ENCODE data around the gene SLC2A11. TPM values are rescaled to one million over a fixed set of nuclear protein-coding genes. Genes with fewer than 3 reads are reported as not detected.

The SLC2A11 gene
- total RNA-seq, 1 donor from 2014 or later, result 8.2 TPM

DNA sequence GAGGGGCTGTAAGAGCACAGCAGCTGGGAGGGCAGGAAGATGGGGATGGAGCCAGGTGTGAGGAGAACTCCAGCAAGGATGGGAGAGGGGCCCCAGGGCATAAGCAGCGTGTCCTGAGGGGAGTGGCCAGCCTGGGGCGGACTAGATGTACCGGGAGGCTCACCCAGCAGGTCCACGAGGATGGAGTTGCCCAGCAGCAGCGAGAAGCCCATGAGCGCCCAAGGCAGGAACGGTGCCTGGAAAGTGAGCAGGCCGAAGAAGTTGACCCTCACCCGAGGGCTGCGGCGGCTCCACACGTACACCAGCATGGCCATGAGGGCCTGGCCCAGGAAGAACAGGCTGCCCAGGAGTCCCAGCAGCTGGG, 20.2 kb upstream of the SLC2A11 start:
- H3K4me3 ChIP-seq (ENCODE audit: low read depth, low read length), result no peak overlapping the region
- H3K36me3 ChIP-seq (ENCODE audit: control insufficient read depth, insufficient read depth, low read length), result peaks cover 8% of the 10 kb centered on the region
- FAIRE-seq, result no peak
- DNase-seq (ENCODE audit: low read depth), result no peak
- H3K27me3 ChIP-seq (ENCODE audit: control insufficient read depth, insufficient read depth, low read length), result no peaks in the 10 kb centered on the region
- TF ChIP-seq CTCF (IDR thresholded peaks at IDR 0.05; ENCODE audit: insufficient read depth, low read length, severe bottlenecking), result no peak

DNA sequence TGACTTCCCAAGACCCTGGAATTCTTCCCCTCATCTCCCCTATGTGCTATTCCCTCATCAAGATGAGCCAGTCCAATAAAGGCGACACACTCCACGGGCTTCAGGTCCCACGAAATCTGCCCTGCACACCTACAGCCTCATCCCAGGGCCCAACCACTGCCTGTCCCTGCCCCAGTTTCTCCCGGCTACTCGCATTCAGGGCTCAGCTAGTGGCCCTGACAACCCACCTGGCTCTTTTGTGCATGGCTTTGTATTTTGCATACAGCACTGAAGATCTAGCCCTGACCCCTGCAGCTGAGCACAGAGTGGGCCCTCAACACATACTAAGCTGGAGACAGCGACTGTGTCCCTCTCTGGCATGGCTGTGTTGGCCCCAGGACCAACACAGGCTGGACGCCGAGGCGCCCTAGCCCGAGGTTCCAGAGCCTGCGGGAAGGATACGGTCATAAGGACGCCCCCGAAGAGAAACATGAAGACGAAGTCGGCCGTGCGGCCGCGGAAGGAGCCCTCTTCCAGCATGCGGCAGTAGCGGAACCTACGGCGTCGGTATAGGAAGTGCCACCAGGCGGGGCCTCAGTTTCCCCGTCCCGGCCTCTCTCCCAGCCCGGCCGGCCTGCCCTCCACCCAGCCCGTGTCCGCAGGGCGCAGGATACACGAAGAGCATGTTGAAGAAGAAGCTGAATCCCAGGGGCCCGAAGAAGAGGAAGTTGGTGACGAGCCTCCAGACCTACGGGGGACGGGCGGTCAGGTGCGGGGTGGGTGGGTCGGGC, 19.6 kb upstream of the SLC2A11 start:
- FAIRE-seq (no peak), DNase-seq (ENCODE audit: low read depth) (no peak)
- peak overlapping the region; percentile 45 for H3K4me3 ChIP-seq (ENCODE audit: low read depth, low read length)
- no peaks in the 10 kb centered on the region for H3K27me3 ChIP-seq (ENCODE audit: control insufficient read depth, insufficient read depth, low read length)
- H3K36me3 ChIP-seq (ENCODE audit: control insufficient read depth, insufficient read depth, low read length), result peaks cover 4% of the 10 kb centered on the region
- TF ChIP-seq CTCF (IDR thresholded peaks at IDR 0.05; ENCODE audit: insufficient read depth, low read length, severe bottlenecking), result no peak

- no peak for TF ChIP-seq CTCF (IDR thresholded peaks at IDR 0.05; ENCODE audit: insufficient read depth, low read length, severe bottlenecking)
- peak; percentile 94 for DNase-seq (ENCODE audit: low read depth)
- H3K4me3 ChIP-seq (ENCODE audit: low read depth, low read length), result peak within 1 kb of the TSS; percentile 45
- H3K36me3 ChIP-seq (ENCODE audit: control insufficient read depth, insufficient read depth, low read length), result peaks cover 4% of the 10 kb centered on the region
- no peaks in the 10 kb centered on the region for H3K27me3 ChIP-seq (ENCODE audit: control insufficient read depth, insufficient read depth, low read length)
- no peak for FAIRE-seq
These were observed 18.8 kb upstream of the SLC2A11 start, which contains the start of gene DERL3 for GRCh38 chr22:23838681-23839468. Gene DERL3, minus strand, starts transcription at chr22:23839006. Its CDS starts 19 bp downstream, at chr22:23838987.

- Histone ChIP-seq H3K27me3 (ENCODE audit: control insufficient read depth, insufficient read depth, low read length) (no peaks in the 10 kb centered on the region), H3K4me3 (ENCODE audit: low read depth, low read length) (no peak overlapping the region), H3K36me3 (ENCODE audit: control insufficient read depth, insufficient read depth, low read length) (no peaks in the 10 kb centered on the region)
- TF ChIP-seq CTCF (IDR thresholded peaks at IDR 0.05; ENCODE audit: insufficient read depth, low read length, severe bottlenecking), result no peak
- FAIRE-seq, result no peak
- DNase-seq (ENCODE audit: low read depth), result no peak
These were observed 17.6 kb upstream of the SLC2A11 start for GRCh38 chr22:23840026-23840425.

DNA sequence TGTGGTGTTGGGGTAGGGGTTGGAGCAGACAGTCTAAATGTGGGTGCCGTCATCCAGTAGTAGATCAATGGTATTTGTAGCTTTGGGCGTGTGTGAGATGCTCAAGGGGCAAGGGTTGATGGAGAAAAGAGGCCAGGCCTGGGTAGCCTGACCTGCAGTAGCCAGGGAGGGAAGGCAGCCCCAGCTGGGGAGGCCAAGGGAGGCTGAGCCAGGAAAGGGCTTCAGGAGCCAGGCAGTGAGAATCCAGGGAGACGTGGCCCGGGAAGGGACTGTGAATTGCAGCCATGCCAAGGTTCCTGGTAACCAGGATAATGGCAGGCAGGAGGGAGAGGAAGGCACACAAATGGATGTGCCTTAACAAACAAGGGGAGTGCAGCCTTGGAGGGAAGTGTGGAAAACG, 16.4 kb upstream of the SLC2A11 start:
- no peak for TF ChIP-seq CTCF (IDR thresholded peaks at IDR 0.05; ENCODE audit: insufficient read depth, low read length, severe bottlenecking)
- no peak overlapping the region for H3K4me3 ChIP-seq (ENCODE audit: low read depth, low read length)
- H3K27me3 ChIP-seq (ENCODE audit: control insufficient read depth, insufficient read depth, low read length), result no peaks in the 10 kb centered on the region
- no peak for FAIRE-seq
- H3K36me3 ChIP-seq (ENCODE audit: control insufficient read depth, insufficient read depth, low read length), result no peaks in the 10 kb centered on the region
- no peak for DNase-seq (ENCODE audit: low read depth)
